Esophagus squamous epithelium (tissue), 5 donors: ENCODE measurements around the gene NAV2. TPM values are rescaled to one million over a fixed set of nuclear protein-coding genes. Genes with fewer than 3 reads are reported as not detected.

Experiments used
- DNase-seq: peaks from one replicate; lab custom pipeline; 2025; lab: John Stamatoyannopoulos, UW
- H3K27ac ChIP-seq, 4 donors: fragments of 200-600 bp; sonication (generic); one replicate each; pipeline ENCODE4 v1.5.1; 2016 to 2019; ENCODE audit warnings: mild to moderate bottlenecking in 1 of 4
- H3K27me3 ChIP-seq, 4 donors: fragments of 200-600 bp; sonication (generic); 1 replicate in 3 of 4; 2 replicates in 1 of 4; pipeline versions ENCODE4 v1.5.1 to v1.6.0; 2017 to 2021; ENCODE audit warnings: antibody characterized with exemption in 1 of 4
- H3K36me3 ChIP-seq, 3 donors: fragments of 200-600 bp; sonication (generic); one replicate each; pipeline ENCODE4 v1.5.1; 2016 to 2019
- H3K4me1 ChIP-seq, 3 donors: fragments of 200-600 bp; sonication (generic); one replicate each; pipeline ENCODE4 v1.5.1; 2017 to 2019
- H3K4me3 ChIP-seq, 4 donors: fragments of 200-600 bp; sonication (generic); 1 replicate in 3 of 4; 2 replicates in 1 of 4; pipeline ENCODE4 v1.5.1; 2016 to 2019; ENCODE audit warnings: mild to moderate bottlenecking in 2 of 4, moderate library complexity in 1 of 4
- H3K9me3 ChIP-seq, 3 donors: fragments of 200-600 bp; sonication (generic); one replicate each; pipeline ENCODE4 v1.5.1; 2016 to 2019
- CTCF ChIP-seq, 6 experiments: fragments of 450-650 bp in 4 of 6; fragments of 200-600 bp in 2 of 6; sonication (generic) in 2 of 6; IDR thresholded peaks; one replicate each; pipeline ENCODE4 v1.5.1; 2016 to 2019; ENCODE audit warnings: antibody characterized with exemption in 6 of 6, mild to moderate bottlenecking in 4 of 6, moderate library complexity in 4 of 6
- POLR2A ChIP-seq, 4 donors: fragments of 450-650 bp; IDR thresholded peaks; one replicate each; pipeline ENCODE4 v1.6.1; 2017; ENCODE audit warnings: antibody characterized with exemption in 4 of 4, mild to moderate bottlenecking in 4 of 4, moderate library complexity in 3 of 4
- WGBS, 2 donors: methylation state at CpG; one replicate each; pipeline ENCODE4 v1.1.5; 2018; 5-methylcytosine and 5-hydroxymethylcytosine counted together
- intact Hi-C: fragments of 100-400 bp; cut with DNase I; formaldehyde crosslinking; loops from one replicate; pipeline ENCODE4 v1.15.0; 2022
- total RNA-seq, 4 donors: library from RNA; depleted of rRNA; stranded (reverse); fragments of >200 nt; gene quantifications; one replicate each; pipeline ENCODE4 v1.1.0, GENCODE V29; 2016
- donor health status: DM: yes; HTN: yes; CAD: no.

Gene NAV2
- total RNA-seq, 4 donors from 2014 or later, result 4.9 to 19.1 (median 14.6) TPM

- Histone ChIP-seq H3K27me3 (no peaks in the 10 kb centered on the region), H3K27ac (no peak overlapping the region), H3K4me3 (no peak overlapping the region), H3K36me3 (no peaks in the 10 kb centered on the region), H3K4me1 (peaks cover 0 to 5% (median 0%) of the 10 kb centered on the region in 3 donors), H3K9me3 (no peaks in the 10 kb centered on the region)
- TF ChIP-seq POLR2A (IDR thresholded peaks at IDR 0.05), result no peak
- TF ChIP-seq CTCF (IDR thresholded peaks at IDR 0.05), result no peak
- no peak for DNase-seq
- intact Hi-C loops, result no loop called here
- WGBS, 2 donors, result 76 to 83% methylated on average over 3 of the region's 3 CpGs
These were observed 46.8 kb downstream of the NAV2 start for GRCh38 chr11:19759389-19759788.

GRCh38 chr11:19762266-19762665 lies 49.6 kb downstream of the NAV2 start:
- intact Hi-C loops, result no loop called here
- no peak overlapping the region for H3K4me3 ChIP-seq
- peaks cover 0 to 4% (median 0%) of the 10 kb centered on the region in 3 donors for H3K4me1 ChIP-seq
- no peaks in the 10 kb centered on the region for H3K27me3 ChIP-seq
- no peaks in the 10 kb centered on the region for H3K36me3 ChIP-seq
- WGBS, 2 donors, result 75 to 87% methylated on average over 1 of the region's 1 CpG
- H3K9me3 ChIP-seq, result no peaks in the 10 kb centered on the region
- no peak for DNase-seq
- H3K27ac ChIP-seq, result no peak overlapping the region
- TF ChIP-seq CTCF (IDR thresholded peaks at IDR 0.05) (no peak), POLR2A (IDR thresholded peaks at IDR 0.05) (no peak)

GRCh38 chr11:19763330-19763729 lies 50.7 kb downstream of the NAV2 start:
- Histone ChIP-seq H3K4me1 (no peaks in the 10 kb centered on the region), H3K36me3 (no peaks in the 10 kb centered on the region), H3K4me3 (no peak overlapping the region), H3K27me3 (no peaks in the 10 kb centered on the region), H3K9me3 (no peaks in the 10 kb centered on the region), H3K27ac (no peak overlapping the region)
- no peak for TF ChIP-seq CTCF (IDR thresholded peaks at IDR 0.05)
- TF ChIP-seq POLR2A (IDR thresholded peaks at IDR 0.05), result no peak
- intact Hi-C loops, result no loop called here
- WGBS, 2 donors, result 64 to 68% methylated on average over 7 of the region's 7 CpGs
- DNase-seq, result no peak

- Histone ChIP-seq H3K9me3 (no peaks in the 10 kb centered on the region), H3K4me3 (no peak overlapping the region), H3K27ac (no peak overlapping the region), H3K4me1 (no peaks in the 10 kb centered on the region), H3K36me3 (no peaks in the 10 kb centered on the region), H3K27me3 (no peaks in the 10 kb centered on the region)
- intact Hi-C loops, result no loop called here
- 74 to 78% methylated on average over 2 to 3 of the region's 3 CpGs for WGBS, 2 donors
- no peak for TF ChIP-seq CTCF (IDR thresholded peaks at IDR 0.05)
- TF ChIP-seq POLR2A (IDR thresholded peaks at IDR 0.05), result no peak
- DNase-seq, result no peak
These were observed 53.6 kb downstream of the NAV2 start for GRCh38 chr11:19766206-19766605.

GRCh38 chr11:19766810-19767209 lies 54.2 kb downstream of the NAV2 start:
- Histone ChIP-seq H3K9me3 (no peaks in the 10 kb centered on the region), H3K4me3 (no peak overlapping the region), H3K27me3 (no peaks in the 10 kb centered on the region), H3K27ac (no peak overlapping the region), H3K36me3 (no peaks in the 10 kb centered on the region), H3K4me1 (no peaks in the 10 kb centered on the region)
- intact Hi-C loops, result no loop called here
- 57% methylated on average over 1 of the region's 1 CpG; no CpG with 5 or more reads in 1 of the 2 donors for WGBS, 2 donors
- no peak for TF ChIP-seq CTCF (IDR thresholded peaks at IDR 0.05)
- TF ChIP-seq POLR2A (IDR thresholded peaks at IDR 0.05), result no peak
- DNase-seq, result no peak
